ENCODE measurements around the gene TRERF1.

The TRERF1 gene

DNA sequence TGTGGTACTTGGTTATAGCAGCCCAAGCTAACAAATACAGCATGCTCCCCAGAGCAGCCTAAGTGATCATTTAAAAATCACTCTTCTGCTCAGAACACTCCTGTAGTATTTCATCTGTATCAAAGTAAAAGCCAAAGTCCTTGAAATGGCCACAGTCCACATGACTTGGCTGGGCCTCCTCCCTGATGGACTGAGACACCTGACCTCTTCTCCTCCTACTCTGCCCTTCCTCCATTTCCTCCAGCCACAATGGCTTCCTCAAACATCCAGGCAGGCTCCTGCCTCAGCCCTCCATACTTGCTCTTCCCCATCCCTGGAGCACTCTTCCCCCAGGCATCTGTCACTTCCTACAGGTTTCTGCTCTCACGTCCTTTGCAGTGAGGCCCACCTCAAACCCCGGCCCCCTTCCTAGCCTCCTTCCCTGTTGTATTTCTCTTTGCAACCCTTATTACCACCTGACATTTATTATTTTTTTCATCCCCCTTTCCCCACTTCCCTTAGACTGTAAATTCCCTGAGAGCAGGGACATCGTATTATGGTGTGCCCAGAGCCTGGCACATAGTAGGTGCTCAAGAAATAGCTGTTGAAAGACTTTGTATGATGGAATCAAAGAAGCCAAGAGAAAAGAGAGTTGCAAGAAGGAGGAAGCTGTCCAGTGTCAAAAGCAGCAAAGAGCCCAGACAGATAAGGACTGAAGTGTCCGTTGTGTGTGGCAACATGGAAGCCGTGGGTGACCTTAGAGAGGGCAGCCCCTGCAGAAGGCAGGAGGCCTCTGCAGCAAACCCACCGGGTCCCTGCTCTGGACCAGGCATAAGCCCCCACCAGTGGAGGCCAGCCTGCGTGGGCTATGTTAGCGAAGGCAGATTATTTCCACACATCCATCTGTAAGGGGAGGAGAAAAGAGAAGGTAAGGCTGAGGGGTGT is 87.5 kb downstream of the TRERF1 start:
- DNase-seq = no peak

DNA sequence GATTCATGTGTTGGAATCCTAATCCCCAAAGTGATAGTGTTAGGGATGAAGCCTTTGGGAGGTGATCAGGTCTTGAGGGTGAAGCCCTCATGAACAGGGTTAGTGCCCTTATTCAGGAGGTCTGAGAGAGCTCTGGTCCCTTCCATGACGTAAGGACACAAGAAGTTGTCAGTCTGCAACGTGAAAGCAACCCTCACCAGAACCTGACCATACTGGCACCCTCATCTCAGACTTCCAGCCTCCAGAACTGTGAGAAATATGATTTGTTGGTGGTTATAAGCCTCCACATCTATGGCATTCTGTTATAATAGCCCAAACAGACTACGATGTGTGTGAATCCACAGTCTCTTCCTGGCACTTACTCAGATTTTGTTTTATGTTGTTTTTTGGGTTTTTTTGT is 90.7 kb downstream of the TRERF1 start:
- no peak for DNase-seq

DNA sequence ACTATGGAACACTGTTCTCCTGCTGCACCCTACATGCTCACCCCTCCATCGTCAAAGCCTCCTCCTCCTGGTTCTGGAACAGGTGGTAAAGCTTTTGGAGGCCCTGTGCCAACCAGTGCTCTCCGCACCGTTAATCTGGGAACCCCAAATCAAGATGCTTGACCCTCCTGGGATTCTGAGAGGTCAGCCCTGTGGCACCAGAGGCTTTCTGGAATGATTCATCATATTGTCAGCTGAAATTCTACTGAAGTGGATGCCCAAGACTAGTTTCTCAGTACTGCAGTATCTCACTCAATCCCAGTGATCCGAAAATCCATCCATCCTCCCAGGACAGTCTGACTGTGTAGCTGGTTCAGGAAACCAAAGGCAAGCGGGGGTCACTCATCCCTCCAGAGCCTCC is 92.7 kb downstream of the TRERF1 start:
- no peak for DNase-seq

DNA sequence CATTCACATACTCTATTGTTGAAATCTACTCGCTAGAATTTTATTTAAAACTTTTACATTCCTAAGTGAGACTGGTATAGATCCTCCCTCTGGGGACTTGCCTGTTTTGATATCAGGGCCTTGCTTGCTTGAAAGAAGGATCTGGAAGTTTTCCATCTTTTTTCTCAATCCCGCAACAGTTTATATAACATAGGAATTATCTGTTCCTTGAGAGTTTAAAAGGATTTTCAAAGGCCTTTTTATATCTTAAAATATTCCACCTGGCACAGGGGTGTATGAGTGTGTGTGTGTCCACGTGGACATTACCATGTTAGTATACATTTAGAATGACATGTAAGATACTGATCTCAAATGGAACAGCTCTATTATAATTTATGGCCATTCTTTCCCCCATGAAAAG is 96.3 kb downstream of the TRERF1 start:
- no peak for DNase-seq

DNA sequence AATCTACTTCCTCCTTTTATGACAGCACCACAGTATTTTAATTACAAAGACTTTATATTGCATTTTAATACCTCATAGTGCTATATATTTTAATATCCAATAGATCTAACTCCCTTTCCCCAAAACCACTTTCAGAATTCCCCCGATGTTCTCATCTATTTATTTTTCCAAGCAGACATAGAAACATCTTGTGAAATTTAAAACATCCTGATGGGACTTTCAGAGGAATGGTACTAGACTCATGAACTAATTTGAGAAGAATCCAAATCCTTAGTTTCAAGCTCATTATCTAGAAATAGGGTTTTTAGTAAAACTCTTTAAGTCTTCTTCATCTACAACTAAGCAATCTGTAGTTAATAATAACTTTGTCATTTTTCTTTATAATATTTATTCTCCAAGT is 97.0 kb downstream of the TRERF1 start:
- no peak for DNase-seq

DNA sequence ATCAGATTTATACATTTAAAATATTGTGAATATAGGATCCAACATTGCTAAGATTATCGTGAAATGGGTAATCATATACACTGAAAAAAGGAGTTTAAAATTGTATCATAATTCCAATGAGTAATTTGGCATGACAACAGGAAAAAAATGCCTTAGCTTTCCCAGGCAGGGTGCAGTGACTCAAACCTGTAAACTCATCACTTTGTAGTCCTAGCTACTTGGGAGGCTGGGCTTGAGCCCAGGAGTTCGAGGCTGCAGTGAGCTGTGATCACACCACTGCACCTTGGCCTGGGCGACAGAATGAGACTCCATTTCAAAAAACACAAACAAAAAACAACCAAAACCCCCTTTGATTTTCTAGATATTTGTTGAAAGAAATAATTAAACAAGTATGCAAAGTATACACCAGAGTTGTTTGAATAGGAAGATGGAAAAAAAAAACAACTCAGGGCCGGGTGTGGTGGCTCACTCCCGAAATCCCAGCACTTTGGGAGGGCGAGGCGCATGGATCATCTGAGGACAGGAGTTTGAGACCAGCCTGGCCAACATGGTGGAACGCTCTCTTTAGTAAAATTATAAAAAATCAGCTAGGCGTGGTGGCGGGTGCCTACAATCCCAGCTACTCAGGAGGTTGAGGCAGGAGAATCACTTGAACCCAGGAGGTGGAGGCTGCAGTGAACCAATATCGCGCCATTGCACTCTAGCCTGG is 98.7 kb downstream of the TRERF1 start:
- DNase-seq = no peak

DNA sequence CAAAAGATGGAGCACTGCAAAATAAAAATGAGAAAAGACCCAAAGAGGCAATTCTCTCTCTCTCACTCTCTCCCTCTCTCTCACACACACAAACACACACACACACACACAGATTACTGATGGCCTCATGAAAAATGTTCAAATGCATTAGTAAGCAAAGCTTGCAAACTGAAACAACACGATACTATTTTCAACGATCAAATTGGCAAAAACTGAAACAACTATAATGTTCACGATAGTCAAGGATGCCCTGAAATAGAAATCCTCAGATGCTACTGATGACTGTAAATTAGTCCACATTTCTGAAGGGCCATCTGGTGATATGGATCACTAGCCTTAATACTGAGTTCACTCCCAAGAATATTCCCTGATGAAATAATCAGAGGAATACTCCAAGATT is 100.8 kb downstream of the TRERF1 start:
- DNase-seq = no peak

DNA sequence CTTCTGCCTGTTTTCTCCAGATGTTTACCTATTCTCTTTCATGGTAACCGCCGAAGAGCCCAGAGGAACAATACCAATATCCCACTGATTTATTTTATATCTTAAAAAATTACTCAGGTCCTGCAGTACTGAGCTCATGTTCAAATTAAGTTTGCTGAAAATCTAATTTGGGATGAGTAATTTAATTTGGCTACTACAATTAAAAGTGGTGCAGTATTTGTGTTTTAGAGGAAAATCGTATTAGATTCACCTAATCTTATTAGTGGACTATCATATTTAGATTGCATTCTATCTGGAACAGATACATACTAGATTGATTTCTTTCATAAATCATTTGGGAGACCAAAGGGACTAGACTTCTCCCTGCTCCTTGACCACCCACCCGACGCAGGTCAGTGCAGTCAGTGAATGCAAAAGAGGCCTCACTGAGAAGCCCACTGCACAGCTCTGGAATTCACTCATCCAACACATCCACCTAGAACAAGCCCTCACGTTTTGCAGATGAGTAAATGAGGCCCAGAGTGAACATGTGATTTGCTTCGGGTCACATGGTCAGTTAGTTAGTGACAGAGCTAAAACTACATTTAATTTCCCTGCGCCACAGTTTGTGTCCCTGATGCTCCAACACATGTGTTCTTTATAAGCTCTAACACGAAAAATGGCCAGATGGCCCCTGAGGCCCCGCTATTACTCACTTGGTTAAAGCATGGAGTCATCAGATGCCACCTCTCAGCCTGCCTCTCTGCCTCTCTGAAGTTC is 101.8 kb downstream of the TRERF1 start:
- DNase-seq = no peak

DNA sequence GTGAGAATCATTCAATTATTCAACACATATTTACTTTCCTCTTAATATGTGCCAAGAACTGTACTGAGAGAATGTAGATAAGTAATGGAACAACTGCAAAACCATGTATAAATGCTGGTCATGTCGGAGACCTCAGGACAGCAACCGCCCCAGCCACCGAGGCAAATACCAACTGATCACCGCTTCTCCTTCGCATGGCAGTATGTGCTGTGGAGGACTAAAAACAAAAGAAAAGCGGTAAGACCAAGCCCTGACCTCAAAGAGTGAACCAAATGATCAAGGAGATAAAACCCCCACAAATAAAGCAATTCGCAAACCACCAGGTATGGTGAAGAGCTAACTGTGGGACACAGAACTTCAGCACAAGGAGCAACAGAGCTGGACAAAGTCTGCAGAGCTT is 104.3 kb downstream of the TRERF1 start:
- DNase-seq = no peak

DNA sequence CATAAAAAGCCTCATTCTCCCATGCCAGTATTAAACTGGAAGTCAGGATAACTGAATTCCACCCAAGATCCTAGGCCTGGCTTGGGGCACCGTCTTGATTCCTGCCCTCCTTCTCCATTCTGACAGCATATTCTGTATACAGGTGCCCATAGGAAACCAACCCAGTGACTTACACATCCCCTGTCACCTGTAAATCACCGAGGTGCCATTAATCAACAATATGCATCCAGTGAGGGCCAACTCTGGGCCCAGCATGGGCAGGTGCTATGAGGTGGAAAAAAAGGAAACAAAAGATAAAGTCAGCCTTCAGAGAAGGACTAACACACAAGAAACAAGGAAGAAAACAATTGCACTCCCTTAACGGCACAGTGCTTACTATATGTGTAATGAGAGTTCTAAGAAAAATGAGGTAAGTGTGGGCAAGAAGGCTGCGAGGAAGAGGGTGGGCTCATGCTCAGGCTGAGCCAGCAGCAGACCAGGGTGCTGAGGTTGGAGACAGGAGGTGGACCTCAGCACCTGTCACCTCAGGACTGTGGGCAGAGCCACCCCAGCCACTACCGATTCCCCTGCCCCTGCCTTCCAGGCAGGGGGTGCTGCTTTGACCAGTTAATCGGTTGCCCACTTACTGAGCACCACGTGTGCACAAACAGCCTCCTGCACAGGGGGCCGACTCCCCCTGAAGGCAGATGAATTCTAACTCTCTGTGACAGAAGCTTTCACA is 105.9 kb downstream of the TRERF1 start:
- DNase-seq = no peak

DNA sequence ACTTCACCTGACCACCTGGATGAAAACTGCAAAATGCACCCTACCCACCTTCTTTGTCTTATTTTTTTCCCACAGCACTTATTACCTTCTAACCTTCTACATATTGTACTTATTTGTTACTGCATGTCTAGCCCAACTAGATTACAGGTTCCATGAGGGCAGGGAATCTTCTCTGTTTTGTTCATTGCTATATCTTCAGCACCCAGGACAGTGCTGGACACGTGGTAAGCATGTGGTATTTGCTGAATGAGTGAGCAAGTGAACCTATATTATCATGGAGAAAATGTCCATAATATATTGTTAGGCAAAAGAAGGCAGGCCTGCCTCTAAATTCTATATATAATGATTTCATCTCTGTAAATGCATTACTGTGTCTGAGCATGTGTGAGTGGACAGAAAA is 107.0 kb downstream of the TRERF1 start:
- DNase-seq = no peak

DNA sequence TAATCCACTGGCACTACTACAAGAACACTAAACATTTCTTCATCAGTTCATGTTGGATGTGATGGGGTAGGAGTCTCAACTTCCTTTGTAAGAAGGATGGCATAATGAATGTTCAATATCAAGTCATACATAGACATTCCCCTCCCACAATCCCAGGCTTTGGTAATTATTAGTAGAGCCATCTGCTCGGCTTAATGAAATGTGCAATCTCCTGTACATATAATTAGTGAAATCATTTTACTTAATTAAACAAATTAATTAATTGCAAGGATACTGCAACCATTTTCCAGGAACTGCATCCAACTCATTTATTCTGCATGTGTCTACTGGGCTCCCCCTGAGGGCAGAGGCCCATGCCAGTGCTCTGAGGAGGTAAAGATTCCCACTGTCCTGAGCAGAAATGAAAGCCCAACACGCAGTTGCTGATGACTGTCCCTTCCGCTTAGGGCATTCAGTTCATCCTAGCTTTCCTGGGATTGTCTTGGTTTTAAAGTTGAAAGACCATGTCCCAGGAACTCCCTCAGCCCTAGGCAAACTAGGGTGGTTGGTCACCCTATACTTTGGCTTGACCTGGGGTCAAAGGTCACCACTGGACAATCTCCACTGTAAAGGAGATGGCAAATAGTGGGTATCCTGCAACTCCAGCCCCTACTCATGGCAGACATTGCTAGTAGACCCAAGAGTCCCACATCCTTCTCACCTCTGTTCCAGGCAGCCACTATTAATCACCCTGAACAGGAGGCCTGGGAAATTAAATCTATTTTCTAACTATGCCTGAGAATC is 109.8 kb downstream of the TRERF1 start:
- DNase-seq = no peak

DNA sequence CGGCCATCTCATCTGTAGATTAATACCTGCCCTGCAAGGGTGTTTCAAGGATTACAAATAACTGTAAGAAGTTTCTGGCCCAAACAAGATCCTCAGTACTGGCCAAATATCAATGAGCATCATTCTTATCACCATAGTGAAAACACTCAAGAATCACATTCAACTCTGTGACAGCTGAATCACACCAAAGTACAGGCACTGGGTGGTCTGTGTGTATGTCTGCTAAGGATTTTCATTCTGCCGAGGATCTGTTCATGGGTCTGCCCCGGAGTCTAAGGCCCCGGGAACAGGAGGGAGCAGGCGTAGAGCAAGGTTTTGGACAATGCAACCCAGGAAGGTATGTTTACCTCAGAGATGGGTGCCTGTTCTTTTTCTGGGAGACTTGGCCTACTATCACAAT is 110.5 kb downstream of the TRERF1 start:
- DNase-seq = no peak

DNA sequence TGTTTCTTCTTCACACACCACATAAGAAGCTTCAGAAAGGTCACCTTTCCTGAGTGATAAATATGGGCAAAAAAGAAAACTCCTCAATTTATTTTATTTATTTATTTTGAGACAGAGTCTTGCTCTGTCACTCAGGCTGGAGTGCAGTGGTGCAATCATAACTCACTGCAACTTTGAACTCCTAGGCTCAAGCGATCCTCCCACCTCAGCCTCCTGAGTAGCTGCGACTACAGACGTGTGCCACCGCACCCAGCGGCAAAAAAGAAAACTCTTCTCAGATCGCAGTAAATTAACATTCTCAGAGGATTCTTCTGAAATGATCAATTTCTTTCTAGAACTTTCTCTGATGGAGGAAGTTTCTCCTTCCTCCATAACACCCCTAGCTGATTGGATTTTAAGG is 111.2 kb downstream of the TRERF1 start:
- DNase-seq = no peak

DNA sequence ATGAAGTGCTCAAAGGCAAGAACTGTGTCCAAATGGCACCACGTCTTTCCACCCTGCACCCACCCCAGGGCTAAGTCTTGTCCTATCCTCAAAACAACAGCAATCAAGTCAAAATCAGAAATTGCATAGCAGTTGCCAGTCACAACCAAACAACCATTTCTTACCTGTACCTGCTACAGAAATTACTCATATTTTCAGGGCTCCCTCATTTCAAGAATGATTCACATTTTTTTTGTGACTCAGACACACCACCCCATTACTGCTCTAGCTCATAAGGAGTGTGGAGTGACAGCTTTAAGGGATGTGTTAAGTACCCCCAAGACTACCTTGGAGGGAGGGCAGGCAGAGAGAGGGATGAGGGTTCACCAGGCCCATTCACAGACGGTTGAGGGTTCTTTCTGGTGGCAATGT is 111.7 kb downstream of the TRERF1 start:
- no peak for DNase-seq

DNA sequence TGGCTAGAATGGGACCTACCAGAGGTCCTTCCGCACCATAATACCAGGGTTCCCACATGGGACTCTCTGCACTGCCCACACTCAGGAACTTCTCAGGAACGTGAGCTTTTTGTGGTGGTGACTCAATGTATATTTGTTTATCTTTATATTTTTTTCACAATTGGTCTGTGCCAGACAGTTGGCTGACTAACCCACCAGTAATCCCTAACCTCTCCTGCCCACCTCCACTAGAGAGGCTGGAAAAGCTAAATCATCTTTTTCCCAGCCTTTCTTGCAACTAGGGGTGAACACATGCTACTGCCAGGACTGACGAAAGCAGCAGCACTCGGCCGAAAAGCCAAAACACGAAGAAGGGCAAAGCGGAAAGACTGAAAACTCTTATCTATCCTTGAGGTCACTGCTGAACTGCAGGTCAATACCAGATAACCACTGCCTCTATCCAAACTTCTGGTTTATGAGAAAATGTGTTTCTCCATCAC is 112.9 kb downstream of the TRERF1 start:
- DNase-seq = no peak

DNA sequence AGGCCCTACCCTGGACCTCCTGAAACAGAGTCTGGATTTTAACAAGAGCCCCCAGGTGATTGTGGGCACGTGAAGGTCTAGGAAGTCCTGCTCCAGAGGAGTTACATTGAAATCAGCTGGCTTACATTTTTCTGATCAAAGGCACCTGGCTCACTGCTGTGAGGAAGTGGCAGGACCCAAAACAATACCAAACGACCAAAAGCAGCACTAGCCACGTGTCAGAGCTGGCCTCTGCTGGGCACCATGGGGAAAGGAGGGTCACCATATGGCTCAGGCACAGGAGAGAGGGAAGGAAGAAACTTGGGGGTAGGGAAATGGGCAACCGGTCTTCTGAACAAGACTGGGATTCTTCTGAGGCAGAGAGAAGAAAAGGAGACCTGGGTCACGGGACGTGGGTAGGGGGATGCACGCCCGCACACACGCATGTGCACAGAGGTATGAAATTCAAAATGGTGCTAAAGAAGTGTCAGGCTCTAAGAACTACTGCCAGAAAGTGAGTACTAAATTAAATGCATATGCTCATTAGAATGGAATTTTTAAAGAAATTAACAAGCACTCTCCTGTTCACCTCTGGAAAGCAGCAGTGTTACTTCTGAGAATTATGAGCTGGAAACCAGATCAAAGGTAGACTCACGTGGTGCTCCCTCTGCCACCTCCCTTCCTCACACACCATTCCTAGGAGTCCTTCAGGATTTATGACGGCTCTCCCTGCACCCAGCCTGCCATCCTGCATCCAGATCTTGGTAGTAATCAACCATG is 113.6 kb downstream of the TRERF1 start:
- DNase-seq = no peak

DNA sequence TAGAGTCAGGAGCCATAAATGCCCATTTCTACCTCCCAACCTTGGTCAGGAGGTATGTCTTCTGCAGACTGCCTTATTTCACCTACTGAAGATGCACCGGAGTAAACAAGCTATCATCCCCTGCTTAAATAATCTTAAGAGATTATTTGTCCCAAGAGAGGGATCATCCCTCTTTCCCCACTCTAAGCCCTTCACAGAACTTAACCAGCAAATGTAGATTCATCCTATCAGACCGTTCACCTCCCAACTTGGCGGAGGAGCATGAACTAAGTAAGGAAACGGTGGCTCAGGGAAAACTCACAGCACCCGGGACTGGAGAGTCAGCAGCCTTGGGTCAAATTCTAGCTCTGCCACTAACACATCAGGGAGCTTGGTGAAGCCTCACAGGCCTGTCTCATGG is 115.3 kb downstream of the TRERF1 start:
- no peak for DNase-seq

DNA sequence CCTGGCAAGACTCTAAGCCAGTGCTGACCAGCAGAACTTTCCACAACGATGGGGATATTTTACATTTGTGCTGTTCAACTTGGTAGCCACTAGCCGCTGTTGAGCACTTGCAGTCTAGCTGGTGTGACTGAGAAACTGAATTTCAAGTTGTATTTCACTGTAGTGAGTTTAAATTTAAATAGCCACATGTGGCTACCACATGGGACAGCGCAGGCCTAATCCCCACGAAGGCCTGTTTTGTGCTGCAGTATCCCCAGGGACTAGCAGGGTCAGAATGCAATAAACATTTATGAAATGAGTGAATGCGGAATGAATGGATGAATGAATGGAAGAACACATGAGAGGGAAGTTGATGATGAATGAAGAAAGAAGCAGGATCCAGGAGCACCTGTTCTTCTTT is 115.8 kb downstream of the TRERF1 start:
- no peak for DNase-seq

DNA sequence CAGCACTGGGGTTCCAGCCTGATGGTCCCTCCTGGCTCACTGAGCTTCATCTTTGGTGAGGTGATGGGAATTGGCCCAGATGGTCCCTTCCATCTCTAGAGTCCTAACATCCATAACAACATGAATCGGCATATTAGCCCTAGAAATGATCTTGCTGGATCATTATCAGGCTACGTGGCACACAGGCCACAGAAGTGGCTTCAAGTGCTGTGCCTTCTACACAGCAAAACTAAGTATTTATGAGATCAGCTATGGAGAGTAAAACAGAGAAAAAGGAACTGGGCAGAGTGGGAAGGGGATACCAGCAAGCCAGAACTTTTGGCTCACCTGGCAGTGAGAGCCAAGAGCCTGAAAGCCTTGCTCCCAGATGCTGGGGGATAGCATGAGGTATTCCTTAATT is 116.9 kb downstream of the TRERF1 start:
- no peak for DNase-seq

DNA sequence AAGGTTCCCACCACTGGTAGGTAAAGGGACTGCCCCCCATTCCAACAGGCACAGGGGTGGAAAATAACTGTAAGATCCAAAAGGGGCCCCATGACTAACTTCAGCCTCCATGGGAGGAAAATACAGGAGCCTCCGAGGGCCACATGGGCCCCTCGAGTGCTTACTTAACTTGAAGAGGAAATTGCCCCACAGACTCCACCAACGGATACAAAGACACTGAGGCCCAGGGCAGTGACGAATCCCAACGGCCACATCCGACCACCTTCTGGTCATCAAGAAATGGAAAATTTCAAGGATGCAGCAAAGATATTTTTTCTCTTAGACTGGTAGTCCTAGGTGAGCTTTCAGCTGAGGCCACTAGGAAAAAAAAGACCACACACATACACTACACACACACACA is 118.1 kb downstream of the TRERF1 start:
- no peak for DNase-seq

Data from CD4-positive, alpha-beta T cell treated with Interleukin-21 for 1 hour (primary cell).